SU-DHL-6 (cell line): ENCODE results near the gene CNBP.

Experiments
- H2AFZ ChIP-seq: fragments of 200-600 bp; sonication (generic); 2 replicates; pipeline ENCODE4 v1.6.1; 2014; ENCODE audit warnings: low read depth, mild to moderate bottlenecking, moderate library complexity, mixed read lengths, antibody characterized with exemption, low read length; ENCODE audit not compliant: severe bottlenecking
- H3F3A ChIP-seq: fragments of 200-600 bp; shearing (Covaris generic); 2 replicates; pipeline ENCODE4 v1.6.0; 2016; ENCODE audit warnings: antibody characterized with exemption, mild to moderate bottlenecking; ENCODE audit not compliant: insufficient read depth
- H3K27ac ChIP-seq: fragments of 200-600 bp; sonication (generic); 2 replicates; pipeline ENCODE4 v1.5.1; 2016; ENCODE audit warnings: low read depth, mild to moderate bottlenecking, low read length, moderate library complexity, mixed read lengths
- H3K27me3 ChIP-seq: fragments of 200-600 bp; sonication (generic), shearing (Covaris generic); 2 replicates; pipeline ENCODE4 v1.6.0; 2014; ENCODE audit warnings: mild to moderate bottlenecking, low read length
- H3K36me3 ChIP-seq: fragments of 200-600 bp; sonication (generic); 2 replicates; pipeline ENCODE4 v1.6.1; 2014; ENCODE audit warnings: mild to moderate bottlenecking, low read length, mixed read lengths
- H3K4me2 ChIP-seq: fragments of 300-600, 200-600 bp; shearing (Covaris generic), sonication (generic); 2 replicates; pipeline ENCODE4 v1.6.0; 2014; ENCODE audit warnings: low read length, low read depth, mild to moderate bottlenecking; ENCODE audit not compliant: poor library complexity, severe bottlenecking
- H3K4me3 ChIP-seq: fragments of 200-600 bp; sonication (generic); 2 replicates; pipeline ENCODE4 v1.5.1; 2014; ENCODE audit warnings: antibody characterized with exemption, low read length, mild to moderate bottlenecking, mixed read lengths; ENCODE audit not compliant: insufficient read depth, poor library complexity, severe bottlenecking
- H3K79me2 ChIP-seq: fragments of 200-600 bp; sonication (generic); 2 replicates; pipeline ENCODE4 v1.6.1; 2014; ENCODE audit warnings: mild to moderate bottlenecking, low read length, moderate library complexity; ENCODE audit not compliant: insufficient read depth
- H3K9ac ChIP-seq: fragments of 200-600 bp; sonication (generic); 2 replicates; pipeline ENCODE4 v1.7.0; 2014; ENCODE audit warnings: mild to moderate bottlenecking, low read length
- H3K9me2 ChIP-seq: fragments of 200-600 bp; sonication (generic); replicated peaks from 2 replicates; pipeline ENCODE4 v1.6.1; 2014; ENCODE audit warnings: low read length; ENCODE audit not compliant: insufficient read depth
- H3K9me3 ChIP-seq: fragments of 200-600 bp; sonication (generic); 2 replicates; pipeline ENCODE4 v1.6.1; 2014; ENCODE audit warnings: low read length, mixed read lengths; ENCODE audit not compliant: insufficient read depth
- H4K20me1 ChIP-seq: fragments of 200-600 bp; sonication (generic); 2 replicates; pipeline ENCODE4 v1.6.1; 2014; ENCODE audit warnings: low read depth, mild to moderate bottlenecking, antibody characterized with exemption, low read length, moderate library complexity, mixed read lengths
- CTCF ChIP-seq: fragments of 200-600 bp; sonication (generic); IDR thresholded peaks from one replicate; pipeline ENCODE4 v1.5.1; 2017; ENCODE audit warnings: antibody characterized with exemption, mild to moderate bottlenecking, low read length, moderate library complexity; ENCODE audit not compliant: insufficient read depth, poor library complexity, severe bottlenecking
- EZH2phosphoT487 ChIP-seq: fragments of 200-600 bp; sonication (generic), shearing (Covaris generic); conservative IDR thresholded peaks from 2 replicates; pipeline ENCODE4 v1.6.1; 2018; ENCODE audit warnings: mild to moderate bottlenecking, antibody characterized with exemption, low read length, moderate library complexity, mixed read lengths

The CNBP gene

GRCh38 chr3:129183569-129184395 lies at the start of gene CNBP:
TSS of gene CNBP (minus strand) at chr3:129183896. CDS start at chr3:129171757, 12,139 bp downstream.
- Histone ChIP-seq H2AFZ (peak within 1 kb of the TSS; percentile 76), H3K27ac (peak within 1 kb of the TSS; percentile 75), H4K20me1 (peaks cover 21% of the 10 kb centered on the region)

GRCh38 chr3:129231331-129232119 lies 47.8 kb upstream of the CNBP start:
- H3K4me3 ChIP-seq: no peak overlapping the region
- no peaks in the 10 kb centered on the region for H3K9me2 ChIP-seq
- no peak overlapping the region for H3K9ac ChIP-seq
- TF ChIP-seq EZH2phosphoT487 (no peak), CTCF (no peak)
- H4K20me1 ChIP-seq: no peaks in the 10 kb centered on the region
- H3K9me3 ChIP-seq: no peaks in the 10 kb centered on the region
- H3F3A ChIP-seq: 0 out of 2 replicates have a peak, but pooled peaks cover 5% of the 10 kb centered on the region
- H3K4me2 ChIP-seq: no peak overlapping the region
- H2AFZ ChIP-seq: no peak overlapping the region
- no peaks in the 10 kb centered on the region for H3K36me3 ChIP-seq
- no peaks in the 10 kb centered on the region for H3K79me2 ChIP-seq
- H3K27me3 ChIP-seq: no peaks in the 10 kb centered on the region
- H3K27ac ChIP-seq: no peak overlapping the region

More at GRCh38 chr3:129183569-129184395, at the start of gene CNBP:
- no peaks in the 10 kb centered on the region; the same call in 1 of the 2 replicates for H3F3A ChIP-seq
- H3K4me3 ChIP-seq: peak within 1 kb of the TSS; percentile 90
- no peak for TF ChIP-seq CTCF
- H3K9me2 ChIP-seq: no peaks in the 10 kb centered on the region
- H3K79me2 ChIP-seq: peaks cover 58% of the 10 kb centered on the region
- peak within 1 kb of the TSS; percentile 98 for H3K9ac ChIP-seq
- no peaks in the 10 kb centered on the region for H3K27me3 ChIP-seq
- no peaks in the 10 kb centered on the region for H3K9me3 ChIP-seq
- peak within 1 kb of the TSS; percentile 96 for H3K4me2 ChIP-seq
- peaks cover 11% of the 10 kb centered on the region for H3K36me3 ChIP-seq

GRCh38 chr3:129230311-129231019 lies 46.8 kb upstream of the CNBP start:
- TF ChIP-seq EZH2phosphoT487: no peak
- no peak for TF ChIP-seq CTCF
- Histone ChIP-seq H3K9me2 (no peaks in the 10 kb centered on the region), H3K4me2 (no peak overlapping the region), H3K36me3 (no peaks in the 10 kb centered on the region), H3K27me3 (no peaks in the 10 kb centered on the region), H3K9ac (no peak overlapping the region), H3F3A (0 out of 2 replicates have a peak, but pooled peaks cover 5% of the 10 kb centered on the region), H4K20me1 (no peaks in the 10 kb centered on the region), H3K4me3 (no peak overlapping the region), H3K79me2 (no peaks in the 10 kb centered on the region), H3K27ac (no peak overlapping the region), H2AFZ (no peak overlapping the region), H3K9me3 (no peaks in the 10 kb centered on the region)
